Fibroblast of peridontal ligament (primary cell): ENCODE measurements around the gene ANGPTL4.
A peak's percentile ranks its signal among the peaks of the same experiment; 100 is the strongest.
"Not testable (repeated sequence)": the region's sequence is repeated elsewhere in the genome, so short reads cannot be mapped to it uniquely, and the experiment has no call there.

ENCODE experiments used
- DNase-seq: peaks from one replicate; pipeline ENCODE4 v3.0.0-alpha.2; 2010; ENCODE audit errors: extremely low read depth

The ANGPTL4 gene

DNA sequence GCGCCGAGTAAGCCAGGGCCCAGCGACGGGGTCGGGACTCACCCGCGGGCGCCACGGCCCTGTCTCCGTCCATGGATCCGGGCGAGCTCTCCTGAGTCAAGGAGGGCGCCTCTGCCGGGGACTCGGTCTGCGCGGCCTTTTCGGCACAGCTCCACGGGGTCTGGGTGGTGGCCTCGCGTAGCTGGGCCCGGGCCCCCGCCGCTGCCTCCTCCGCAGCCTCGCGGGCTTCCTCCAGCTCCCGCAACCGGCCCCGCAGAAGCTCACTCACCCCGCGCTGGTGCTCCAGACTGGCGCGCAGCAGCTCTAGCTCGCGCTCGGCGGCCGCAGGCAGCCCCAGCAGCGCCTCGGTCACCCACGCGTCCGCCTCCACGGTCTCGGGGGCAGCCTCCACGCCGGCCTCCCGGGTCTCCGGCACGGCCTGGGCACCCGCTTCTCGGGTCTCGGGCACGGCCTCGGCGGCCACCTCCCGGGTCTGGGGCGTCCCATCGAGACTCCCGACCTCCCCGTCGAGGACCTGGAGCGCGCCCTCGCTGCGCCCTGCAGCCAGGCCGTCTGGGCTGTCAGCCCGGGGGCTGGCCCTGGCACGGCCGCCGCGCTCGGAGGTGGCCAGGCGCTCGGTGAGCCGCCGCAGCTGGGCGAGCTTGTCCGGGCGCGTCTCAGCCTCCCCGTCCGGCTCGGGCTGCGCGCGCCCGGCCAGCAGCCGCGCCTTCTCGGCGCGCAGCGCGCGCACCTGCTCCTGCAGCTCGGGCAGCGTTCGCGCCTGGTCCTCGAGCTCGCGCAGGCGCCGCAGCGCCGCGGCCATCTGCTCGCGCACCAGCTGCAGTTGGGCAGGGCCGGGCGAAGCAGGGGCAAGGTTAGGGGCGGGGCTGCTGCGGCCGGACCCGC, 29.3 kb upstream of the ANGPTL4 start:
- no peak for DNase-seq

GRCh38 chr19:8335343-8336071, 28.4 kb upstream of the ANGPTL4 start:
- no peak for DNase-seq

- DNase-seq: no peak
Measured at GRCh38 chr19:8336072-8336569, 27.8 kb upstream of the ANGPTL4 start.

GRCh38 chr19:8336660-8337059, 27.3 kb upstream of the ANGPTL4 start:
- no peak for DNase-seq

DNA sequence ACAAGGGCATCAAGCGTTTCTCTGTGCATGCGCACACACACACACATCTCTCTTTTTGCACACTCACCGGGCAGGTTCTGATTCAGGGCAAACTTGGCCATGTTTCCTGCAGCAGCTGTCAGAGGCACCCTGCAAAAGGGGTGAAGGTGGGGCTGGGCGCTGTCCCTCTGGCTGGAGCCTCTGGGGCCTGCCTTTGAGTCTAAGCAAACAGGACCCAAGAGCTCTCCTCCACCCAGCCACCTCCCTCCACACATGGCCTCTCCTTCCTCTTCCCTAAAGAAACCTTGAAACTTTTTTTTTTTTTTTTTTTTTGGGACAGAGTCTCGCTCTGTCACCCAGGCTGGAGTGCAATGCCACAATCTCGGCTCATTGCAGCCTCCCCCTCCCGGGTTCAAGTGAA, 26.2 kb upstream of the ANGPTL4 start:
- DNase-seq: no peak

DNA sequence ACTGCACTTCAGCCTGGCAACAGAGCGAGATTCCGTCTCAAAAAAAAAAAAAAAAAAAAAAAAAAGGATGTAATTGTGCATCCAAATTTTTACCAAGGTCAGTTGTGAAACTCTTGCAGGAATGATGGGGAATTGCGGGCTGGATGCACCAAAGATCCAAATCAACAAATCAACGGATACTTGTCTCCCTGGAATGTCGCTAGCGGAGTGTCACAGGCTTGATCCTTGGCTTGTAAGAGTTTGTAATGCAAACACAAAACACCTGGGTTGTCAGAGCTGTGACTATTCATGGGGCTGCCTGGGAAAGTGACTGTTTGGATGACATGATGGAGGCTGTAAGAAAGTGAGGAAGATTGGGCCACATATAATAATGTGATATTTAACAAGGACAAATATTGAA, 25.1 kb upstream of the ANGPTL4 start:
- DNase-seq: no peak

DNA sequence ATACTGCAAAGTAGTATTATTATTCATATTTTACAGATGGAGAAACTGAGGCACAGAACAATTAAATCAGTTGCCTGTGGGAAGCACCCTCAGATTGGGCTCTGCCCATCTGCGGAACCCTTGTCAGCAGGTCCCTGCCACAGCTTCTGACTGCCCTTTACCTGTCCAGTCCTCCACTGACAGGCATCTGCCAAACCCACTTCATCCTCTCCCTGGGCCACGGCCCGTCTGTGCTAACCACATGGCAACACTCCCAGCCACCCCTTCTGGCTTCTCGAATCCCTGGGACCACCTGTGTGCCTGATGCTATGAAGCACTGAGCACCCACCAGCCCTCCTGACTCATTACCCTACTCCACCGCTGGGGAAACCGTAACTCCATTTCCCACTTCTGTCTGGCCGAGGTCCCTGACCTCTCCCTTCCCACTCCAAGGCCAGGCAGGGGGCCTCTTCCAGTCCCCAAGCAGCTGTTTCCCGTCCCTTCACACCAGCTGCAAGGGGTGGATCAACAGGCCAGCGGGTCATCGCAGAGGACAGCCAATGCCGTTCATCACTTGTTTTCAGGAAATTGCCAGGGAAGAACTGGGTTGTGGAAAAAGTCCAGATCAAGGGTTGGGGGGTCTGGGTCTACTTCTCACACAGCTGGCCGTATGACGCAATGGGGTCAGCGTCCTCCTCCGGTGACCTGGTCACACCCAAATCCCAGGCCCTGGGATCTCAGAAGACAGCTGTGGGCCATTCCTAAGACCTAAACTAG, 23.4 kb upstream of the ANGPTL4 start:
- no peak for DNase-seq

DNA sequence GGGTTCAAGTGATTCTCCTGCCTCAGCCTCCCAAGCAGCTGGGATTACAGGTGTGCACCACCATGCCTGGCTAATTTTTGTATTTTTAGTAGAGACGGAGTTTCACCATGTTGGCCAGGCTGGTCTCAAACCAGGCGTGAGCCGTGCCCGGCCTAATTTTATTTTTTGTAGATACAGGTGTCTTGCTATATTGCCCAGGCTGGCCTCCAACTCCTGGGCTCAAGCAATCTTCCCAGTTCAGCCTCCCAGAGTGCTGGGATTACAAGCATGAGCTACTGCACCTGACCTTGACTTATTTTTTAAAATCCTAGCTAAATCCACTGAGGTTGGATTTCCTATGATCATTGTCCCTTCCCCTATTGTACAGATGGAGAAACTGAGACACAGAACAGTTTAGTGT, 22.5 kb upstream of the ANGPTL4 start:
- DNase-seq: not testable (repeated sequence)

GRCh38 chr19:8342316-8342683, 21.7 kb upstream of the ANGPTL4 start:
- DNase-seq: no peak

- DNase-seq: peak; percentile 79
Measured at GRCh38 chr19:8342684-8343482, 21.1 kb upstream of the ANGPTL4 start, which contains the start of gene KANK3. Gene KANK3, minus strand, starts transcription at chr19:8343262. Its CDS starts 5,434 bp downstream, at chr19:8337828.

GRCh38 chr19:8343483-8343844, 20.5 kb upstream of the ANGPTL4 start:
- DNase-seq: no peak

GRCh38 chr19:8349629-8350372, 14.2 kb upstream of the ANGPTL4 start:
- peak; percentile 12 for DNase-seq

- peak; percentile 12 for DNase-seq
Measured at GRCh38 chr19:8352134-8352827, 11.7 kb upstream of the ANGPTL4 start.

DNA sequence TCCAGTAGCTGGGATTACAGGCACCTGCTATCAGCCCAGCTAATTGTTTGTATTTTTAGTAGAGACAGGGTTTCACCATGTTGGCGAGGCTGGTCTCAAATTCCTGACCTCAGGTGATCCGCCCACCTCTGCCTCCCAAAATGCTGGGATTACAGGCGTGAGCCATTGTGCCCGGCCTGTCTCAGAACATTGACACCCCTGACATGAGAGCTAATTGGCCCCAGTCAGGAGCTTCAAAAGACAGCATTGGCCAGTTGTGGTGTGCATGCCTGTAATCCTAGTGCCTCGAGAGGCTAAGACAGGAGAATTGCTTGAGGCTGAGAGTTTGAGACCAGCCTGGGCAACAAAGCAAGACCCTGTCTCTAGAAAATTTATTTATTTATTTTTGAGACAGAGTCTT, 11.1 kb upstream of the ANGPTL4 start:
- not testable (repeated sequence) for DNase-seq

- peak; percentile 87 for DNase-seq
Measured at GRCh38 chr19:8355631-8356402, 8.1 kb upstream of the ANGPTL4 start.

DNA sequence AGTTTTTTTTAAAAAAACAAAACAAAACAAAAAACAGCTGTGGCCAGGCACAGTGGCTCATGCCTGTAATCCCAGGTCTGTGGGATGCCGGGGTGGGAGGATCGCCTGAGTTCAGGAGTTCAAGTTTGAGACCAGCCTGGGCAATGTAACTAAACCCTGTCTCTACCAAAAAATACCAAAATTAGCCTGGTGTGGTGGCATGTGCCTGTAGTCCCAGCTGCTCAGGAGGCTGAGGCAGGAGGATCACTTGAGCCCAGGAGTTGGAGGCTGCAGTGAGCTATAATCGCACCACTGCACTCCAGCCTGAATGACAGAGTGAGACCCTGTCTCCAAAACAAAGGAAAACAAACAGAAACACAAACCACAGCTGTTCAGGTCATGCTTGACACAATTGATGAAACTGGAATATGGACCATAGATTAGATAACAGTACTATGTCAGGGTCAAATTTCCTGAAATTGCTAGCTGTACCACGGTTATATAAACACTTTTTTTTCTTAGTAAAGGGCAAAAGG, 6.9 kb upstream of the ANGPTL4 start:
- DNase-seq: peak; percentile 21

- DNase-seq: no peak
Measured at GRCh38 chr19:8358948-8359347, 5.0 kb upstream of the ANGPTL4 start.

- DNase-seq: no peak
Measured at GRCh38 chr19:8360196-8360595, 3.8 kb upstream of the ANGPTL4 start.
